Measurements from ENCODE around the gene RAB39A.

The RAB39A gene

GRCh38 chr11:107963091-107963490 lies 34.8 kb downstream of the RAB39A start:
- DNase-seq, result no peak

DNA sequence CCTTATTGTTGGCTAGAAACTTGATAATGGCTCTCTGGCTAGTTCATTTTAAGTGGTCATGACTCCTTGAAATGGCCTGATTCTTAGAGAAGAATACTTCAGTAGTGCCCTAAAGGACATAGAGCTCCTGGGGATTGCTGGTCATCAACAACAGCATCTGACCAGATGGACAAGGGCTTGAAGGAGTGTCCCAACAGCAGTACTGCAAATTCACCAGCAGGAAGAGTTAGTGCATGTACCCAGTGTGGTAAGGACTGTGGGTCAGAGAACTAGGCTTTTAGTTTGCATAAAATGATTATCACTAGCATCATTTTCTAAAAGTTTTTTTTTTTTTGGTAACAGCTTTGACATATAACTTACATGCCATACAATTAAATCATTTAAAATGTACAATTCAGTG lies 41.0 kb downstream of the RAB39A start:
- DNase-seq, result no peak

DNA sequence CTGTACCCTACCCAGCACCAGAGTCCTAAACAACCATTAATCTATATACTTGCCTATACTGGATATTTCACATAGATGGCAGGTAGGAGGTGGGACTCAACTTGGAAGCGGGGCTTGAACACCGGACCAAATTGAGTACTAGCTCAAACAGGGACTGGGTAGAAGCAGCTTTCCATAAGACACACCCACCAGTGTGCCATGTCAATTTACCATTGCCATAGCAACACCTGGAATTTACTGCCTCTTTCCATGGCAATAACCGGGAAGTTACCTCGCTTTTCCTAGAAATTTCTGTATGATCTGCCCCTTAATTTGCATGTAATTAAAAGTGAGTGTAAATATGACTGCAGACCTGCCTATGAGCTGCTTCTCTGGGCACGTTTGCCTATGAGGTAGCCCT lies 41.8 kb downstream of the RAB39A start:
- DNase-seq, result no peak

GRCh38 chr11:107973641-107974040 lies 45.4 kb downstream of the RAB39A start:
- no peak for DNase-seq

DNA sequence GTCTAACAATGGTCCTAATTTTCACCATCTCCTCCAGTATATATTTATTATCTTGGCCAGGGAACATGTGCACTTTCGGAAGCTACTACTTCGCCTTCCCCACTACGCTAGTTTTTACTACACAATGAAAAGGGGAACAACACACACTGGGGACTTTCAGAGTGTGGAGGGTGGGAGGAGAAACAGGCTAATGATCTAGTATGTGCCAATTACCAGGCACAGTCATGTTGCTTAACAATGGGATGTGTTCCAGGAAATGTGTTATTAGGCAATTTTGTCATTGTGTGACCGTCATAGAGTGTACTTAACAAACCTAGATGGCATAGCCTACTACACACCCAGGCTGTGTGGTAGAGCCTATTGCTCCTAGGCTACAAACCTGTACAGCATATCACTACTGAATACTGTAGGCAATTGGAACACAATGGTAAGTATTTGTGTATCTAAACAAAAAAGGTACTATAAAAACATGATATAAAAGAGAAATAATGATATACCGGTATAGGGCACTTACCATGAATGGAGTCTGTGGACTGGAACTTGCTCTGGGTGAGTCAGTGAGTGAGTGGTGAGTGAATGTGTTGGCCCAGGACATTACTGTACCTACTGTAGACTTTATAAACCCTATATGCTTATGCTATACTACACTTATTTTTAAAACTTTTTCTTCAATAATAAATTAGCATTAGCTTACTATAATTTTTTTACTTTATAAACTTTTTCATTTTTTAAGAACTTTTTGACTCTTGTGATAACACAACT lies 60.3 kb downstream of the RAB39A start:
- DNase-seq, result no peak

DNA sequence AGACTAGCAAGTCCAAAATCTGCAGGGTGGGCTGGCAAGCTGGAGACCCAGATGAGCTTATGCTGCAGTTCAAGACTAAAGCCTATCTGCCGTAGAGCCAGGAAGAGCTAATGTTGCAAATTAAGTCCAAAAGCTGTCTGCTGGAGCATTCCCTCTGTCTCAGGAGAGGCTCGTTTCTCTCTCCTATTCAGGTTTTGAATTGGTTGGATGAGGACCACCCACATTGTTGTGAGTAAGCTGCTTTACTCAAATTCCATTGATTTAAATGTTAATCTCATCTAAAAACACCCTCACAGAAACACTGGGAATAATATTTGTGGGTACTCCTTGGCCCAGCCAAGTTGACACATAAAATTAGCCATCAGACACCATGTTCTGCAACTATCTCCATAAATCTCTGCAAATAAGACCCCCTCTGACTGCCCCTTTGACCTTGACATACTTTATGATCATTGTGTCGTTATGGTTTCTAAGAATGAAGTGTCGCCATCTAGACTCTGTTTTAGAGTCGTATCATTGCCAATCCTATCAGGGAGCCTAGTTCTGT lies 63.7 kb downstream of the RAB39A start:
- DNase-seq, result no peak

- DNase-seq, result no peak
Observed at GRCh38 chr11:107996006-107996776, 67.9 kb downstream of the RAB39A start.

- DNase-seq, result no peak
Observed at GRCh38 chr11:107998761-107999160, 70.5 kb downstream of the RAB39A start.

DNA sequence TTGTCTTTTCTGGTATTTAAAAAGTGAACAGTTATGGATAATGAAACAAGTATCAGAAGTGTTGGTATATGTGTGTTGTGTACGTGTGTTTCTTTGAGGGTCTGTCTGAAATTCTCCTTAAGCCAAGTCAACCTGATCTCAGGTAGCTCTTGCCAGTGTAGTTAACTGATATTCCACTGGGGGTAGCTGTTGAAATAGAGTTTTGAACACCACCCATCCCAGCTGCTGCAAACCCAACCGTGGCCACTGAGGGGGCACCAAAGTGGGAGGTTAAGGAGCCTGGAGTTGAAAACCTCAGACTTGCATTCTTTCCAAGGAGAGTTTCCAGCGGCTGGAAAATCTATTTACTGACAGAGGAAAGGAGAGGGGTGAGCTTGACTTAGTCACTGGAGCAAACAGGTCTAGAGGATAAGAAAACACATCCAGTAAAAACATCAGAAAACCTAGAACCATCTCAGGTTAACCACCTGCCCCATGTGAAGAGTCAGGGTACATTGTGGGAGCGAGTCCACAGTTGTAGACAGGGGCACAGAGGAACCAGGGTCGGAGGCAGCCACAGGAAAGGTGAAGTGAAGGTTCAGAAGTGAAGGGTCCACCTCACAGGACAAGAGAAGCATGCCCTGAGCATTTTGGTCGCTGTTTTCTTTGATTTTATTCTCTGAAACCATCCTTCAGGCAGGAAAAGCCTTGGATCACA lies 71.7 kb downstream of the RAB39A start:
- peak; percentile 25 for DNase-seq

GRCh38 chr11:108002476-108002875 lies 74.2 kb downstream of the RAB39A start:
- DNase-seq, result no peak

GRCh38 chr11:108003623-108004022 lies 75.4 kb downstream of the RAB39A start:
- DNase-seq, result no peak

GRCh38 chr11:108007819-108008218 lies 79.6 kb downstream of the RAB39A start:
- no peak for DNase-seq

GRCh38 chr11:108008656-108009496 lies 80.6 kb downstream of the RAB39A start, which contains the start of gene CUL5:
Gene CUL5 (plus strand): TSS chr11:108008898. CDS start chr11:108009349, 451 bp downstream.
- DNase-seq, result peak; percentile 89

DNA sequence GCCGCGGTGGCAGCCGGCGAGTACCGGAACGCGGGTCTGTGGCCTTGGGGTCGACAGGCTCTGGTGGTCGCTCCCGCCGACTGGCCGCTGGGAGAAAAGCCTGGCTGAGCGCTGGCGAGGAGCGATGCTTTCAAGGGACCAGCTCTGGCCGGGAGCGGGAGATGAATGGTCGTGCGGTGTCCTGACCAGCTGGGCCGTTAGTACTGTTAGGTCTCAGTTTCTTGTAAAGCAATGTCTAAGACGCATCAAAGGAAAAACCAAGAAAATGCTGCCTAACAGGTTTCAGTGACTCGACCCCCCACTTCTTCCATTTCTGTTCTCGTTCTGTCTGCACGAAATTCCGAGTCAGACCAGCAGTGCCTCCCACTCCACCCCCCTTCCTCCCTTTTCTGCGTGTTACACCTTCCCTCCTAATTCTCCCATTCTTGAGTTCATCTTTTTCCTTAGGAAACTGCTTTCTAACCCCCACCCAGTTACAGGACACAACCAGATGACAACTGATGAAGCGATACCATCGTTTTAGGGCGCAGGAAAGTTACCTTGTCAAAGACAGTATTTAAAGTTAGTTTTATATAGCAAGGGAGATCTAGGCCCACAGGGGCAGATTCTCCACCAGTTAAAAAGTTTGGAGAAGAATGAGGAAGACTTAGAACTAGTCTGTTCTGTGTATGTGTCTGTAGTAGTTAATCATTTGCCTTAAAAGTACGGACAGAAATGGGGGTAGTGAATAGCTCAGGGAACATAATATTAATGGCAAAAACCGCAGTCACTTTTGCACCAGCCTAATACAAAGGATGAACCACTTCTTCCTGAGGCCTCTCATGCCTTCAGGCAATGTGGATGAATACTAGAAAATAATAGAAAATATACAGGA lies 81.5 kb downstream of the RAB39A start:
- no peak for DNase-seq

DNA sequence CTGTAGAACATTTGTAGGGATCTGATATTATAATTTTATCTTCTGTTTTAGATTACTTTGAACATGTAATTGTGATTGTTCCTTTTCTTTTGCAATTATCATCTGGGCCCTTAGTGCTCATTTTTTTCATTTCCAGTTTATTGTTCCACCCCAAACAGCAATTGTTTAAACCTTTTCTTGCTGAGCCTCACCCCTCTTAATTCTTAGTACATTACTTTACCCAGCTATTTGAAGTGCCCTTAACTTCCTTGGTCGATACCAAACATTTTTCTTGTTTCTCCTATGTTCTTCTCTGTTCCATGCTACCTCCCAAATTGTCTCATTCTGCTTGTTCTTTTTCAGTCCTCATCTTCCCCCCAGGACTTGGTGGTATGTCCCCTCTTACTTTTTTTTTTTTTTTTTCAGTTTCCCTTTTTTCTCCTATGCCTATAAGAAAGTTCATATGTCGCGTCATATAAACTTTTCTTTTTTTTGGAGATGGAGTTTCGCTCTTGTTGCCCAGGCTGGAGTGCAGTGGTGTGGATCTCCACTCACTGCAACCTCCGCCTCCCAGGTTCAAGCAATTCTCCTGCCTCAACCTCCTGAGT lies 84.0 kb downstream of the RAB39A start:
- no peak for DNase-seq
